Fibroblast of the aortic adventitia (primary cell): ENCODE measurements around the gene BAZ2B. TPM values are rescaled to one million over a fixed set of nuclear protein-coding genes. Genes with fewer than 3 reads are reported as not detected.
"Not testable (repeated sequence)": the region's sequence is repeated elsewhere in the genome, so short reads cannot be mapped to it uniquely, and the experiment has no call there.

Source experiments
- DNase-seq: peaks from one replicate; pipeline ENCODE4 v3.0.0-alpha.2; 2010; ENCODE audit warnings: low read depth
- H3K4me3 ChIP-seq: 2 replicates; pipeline ENCODE4 v1.5.1; 2011; ENCODE audit warnings: low read depth, mild to moderate bottlenecking, control low read depth, low read length, moderate library complexity
- CTCF ChIP-seq: IDR thresholded peaks from 2 replicates; pipeline ENCODE4 v1.5.1; 2011; ENCODE audit warnings: mild to moderate bottlenecking, low read length, control low read depth, inconsistent platforms; ENCODE audit not compliant: insufficient read depth
- total RNA-seq: library from RNA; depleted of rRNA; stranded (reverse); fragments of >200 nt; gene quantifications from 2 replicates; pipeline ENCODE4 v1.2.3, GENCODE V29; 2012; ENCODE audit warnings: low replicate concordance

BAZ2B gene
- total RNA-seq, 1 donor: 72.3 TPM

GRCh38 chr2:159409116-159409800 lies 207.1 kb downstream of the BAZ2B start:
- no peak for TF ChIP-seq CTCF
- H3K4me3 ChIP-seq: no peak overlapping the region
- DNase-seq: no peak

GRCh38 chr2:159402790-159403189 lies 213.6 kb downstream of the BAZ2B start:
- DNase-seq: no peak
- no peak for TF ChIP-seq CTCF
- no peak overlapping the region for H3K4me3 ChIP-seq

- not testable (repeated sequence) for DNase-seq, H3K4me3 ChIP-seq
Observed at GRCh38 chr2:159402160-159402559, 214.2 kb downstream of the BAZ2B start.

- TF ChIP-seq CTCF: no peak
- DNase-seq: peak; percentile 17
- H3K4me3 ChIP-seq: no peak overlapping the region
Observed at GRCh38 chr2:159399716-159400415, 216.5 kb downstream of the BAZ2B start.

GRCh38 chr2:159396799-159397198 lies 219.5 kb downstream of the BAZ2B start:
- no peak for TF ChIP-seq CTCF
- DNase-seq: no peak
- H3K4me3 ChIP-seq: no peak overlapping the region

GRCh38 chr2:159382447-159383028 lies 233.8 kb downstream of the BAZ2B start:
- no peak for DNase-seq
- no peak overlapping the region for H3K4me3 ChIP-seq
- TF ChIP-seq CTCF: no peak

GRCh38 chr2:159381574-159381973 lies 234.8 kb downstream of the BAZ2B start:
- H3K4me3 ChIP-seq: no peak overlapping the region
- TF ChIP-seq CTCF: no peak
- no peak for DNase-seq
